ENCODE results near the gene DDR2.

- TF ChIP-seq ZNF274 (IDR thresholded peaks at IDR 0.05; ENCODE audit: low read depth, low read length) = no peak
- TF ChIP-seq YY1 (IDR thresholded peaks at IDR 0.05; ENCODE audit: insufficient read depth, insufficient read length) = no peak
- TF ChIP-seq SUZ12 (IDR thresholded peaks at IDR 0.05; ENCODE audit: extremely low read depth, insufficient read depth, insufficient read length) = no peak
These were observed 24.0 kb downstream of the DDR2 start for GRCh38 chr1:162656266-162656665.
